Superior temporal gyrus (tissue), 1 donor: Measurements from ENCODE around the gene BCL7A.
"Not testable (repeated sequence)": the region's sequence is repeated elsewhere in the genome, so short reads cannot be mapped to it uniquely, and the experiment has no call there.

Source experiments
- DNase-seq: peaks from one replicate; pipeline ENCODE4 v3.0.0-alpha.2; 2016; ENCODE audit errors: extremely low spot score

The BCL7A gene

GRCh38 chr12:122021822-122022392, at the start of gene BCL7A:
BCL7A (plus strand) TSS chr12:122021884; CDS start chr12:122022092, 208 bp downstream.
- DNase-seq: peak; percentile 67

GRCh38 chr12:121974026-121974985, 47.4 kb upstream of the BCL7A start:
- no peak for DNase-seq

- DNase-seq: no peak
Observed at GRCh38 chr12:121975021-121975420, 46.7 kb upstream of the BCL7A start.

DNA sequence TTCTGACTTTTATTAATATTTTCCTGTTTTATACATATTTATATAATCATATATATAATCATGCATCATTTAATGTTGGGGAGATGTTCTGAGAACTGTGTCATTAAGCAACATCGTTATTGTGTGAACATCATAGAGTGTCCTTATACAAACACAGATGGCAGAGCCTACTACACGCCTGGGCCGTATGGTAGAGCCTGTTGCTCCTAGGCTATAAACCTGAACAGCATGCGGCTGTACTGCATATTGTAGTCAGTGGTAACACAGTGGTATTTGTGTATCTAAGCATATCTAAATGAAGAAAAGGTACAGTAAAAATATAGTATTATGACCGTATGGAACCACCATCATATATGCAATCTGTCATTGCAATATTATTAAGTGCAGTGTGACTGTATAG, 44.7 kb upstream of the BCL7A start:
- DNase-seq: no peak

DNA sequence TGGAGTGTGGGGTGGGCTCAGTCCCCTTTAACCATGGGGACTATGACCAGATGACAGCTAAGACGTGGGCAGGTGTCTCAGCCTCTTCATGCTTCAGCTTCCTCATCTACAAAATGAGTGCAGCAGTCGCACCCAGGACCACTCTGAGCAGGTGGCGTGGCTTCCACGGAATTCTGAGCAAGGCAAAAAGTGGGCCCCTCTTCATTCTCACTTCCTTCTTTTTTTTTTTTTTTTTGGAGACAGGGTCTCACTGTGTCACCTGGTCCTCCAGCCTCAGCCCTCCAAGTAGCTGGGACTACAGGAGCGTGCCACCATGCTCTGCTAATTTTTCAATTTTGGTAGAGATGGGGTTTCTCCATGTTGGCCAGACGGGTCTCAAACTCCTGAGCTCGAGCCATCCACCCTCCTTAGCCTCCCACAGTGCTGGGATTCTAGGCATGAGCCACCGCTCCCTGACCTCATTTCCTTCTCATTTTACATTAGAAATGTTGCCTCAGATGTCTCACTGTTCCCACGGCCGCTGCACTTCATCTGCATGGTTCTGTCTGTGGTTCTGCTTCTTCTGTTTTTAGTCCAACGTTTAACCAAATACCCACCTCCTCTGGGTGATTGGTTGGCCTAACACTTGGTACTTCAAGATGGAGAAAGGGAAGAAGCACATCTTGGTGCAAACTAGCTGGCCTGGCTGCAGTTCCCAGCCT, 41.3 kb upstream of the BCL7A start:
- DNase-seq: no peak

DNA sequence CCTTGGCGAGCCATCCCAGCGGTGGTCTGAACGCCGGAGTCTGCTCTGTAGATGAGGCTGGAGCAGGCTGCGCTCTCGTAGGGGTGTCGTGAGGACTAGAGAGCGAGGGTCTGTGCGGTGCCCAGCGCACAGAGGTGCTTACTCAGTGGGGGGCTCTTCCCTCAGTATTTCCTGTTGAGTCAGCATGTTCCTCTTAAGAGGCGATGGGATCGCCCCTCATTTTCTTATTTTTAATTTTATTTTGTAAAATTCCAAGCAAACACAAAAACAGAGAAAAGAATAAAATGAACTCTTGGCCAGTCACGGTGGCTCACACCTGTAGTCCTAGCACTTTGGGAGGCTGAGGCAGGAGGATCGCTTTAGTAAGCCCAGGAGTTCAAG, 40.8 kb upstream of the BCL7A start:
- no peak for DNase-seq

DNA sequence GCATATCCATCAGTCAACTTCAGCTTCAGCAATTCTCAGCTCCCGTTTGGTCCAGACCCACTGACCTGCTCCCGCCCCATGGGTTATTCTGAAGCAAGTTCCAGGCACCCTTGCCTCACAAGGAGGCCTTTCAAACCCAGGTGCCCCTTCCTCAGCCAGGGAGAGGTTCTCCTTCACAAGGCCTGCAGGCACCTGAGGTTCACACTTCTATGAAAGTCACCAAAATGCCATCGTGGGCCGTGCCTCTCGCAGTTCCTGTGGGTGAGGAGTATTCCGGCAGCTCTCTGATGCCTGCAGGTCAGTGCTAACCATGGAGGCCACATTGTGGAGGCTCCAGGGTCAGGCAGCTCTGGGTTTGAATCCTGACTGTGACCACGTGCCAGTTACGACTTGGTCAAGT, 40.2 kb upstream of the BCL7A start:
- no peak for DNase-seq

GRCh38 chr12:121982950-121983349, 38.7 kb upstream of the BCL7A start:
- DNase-seq: no peak

DNA sequence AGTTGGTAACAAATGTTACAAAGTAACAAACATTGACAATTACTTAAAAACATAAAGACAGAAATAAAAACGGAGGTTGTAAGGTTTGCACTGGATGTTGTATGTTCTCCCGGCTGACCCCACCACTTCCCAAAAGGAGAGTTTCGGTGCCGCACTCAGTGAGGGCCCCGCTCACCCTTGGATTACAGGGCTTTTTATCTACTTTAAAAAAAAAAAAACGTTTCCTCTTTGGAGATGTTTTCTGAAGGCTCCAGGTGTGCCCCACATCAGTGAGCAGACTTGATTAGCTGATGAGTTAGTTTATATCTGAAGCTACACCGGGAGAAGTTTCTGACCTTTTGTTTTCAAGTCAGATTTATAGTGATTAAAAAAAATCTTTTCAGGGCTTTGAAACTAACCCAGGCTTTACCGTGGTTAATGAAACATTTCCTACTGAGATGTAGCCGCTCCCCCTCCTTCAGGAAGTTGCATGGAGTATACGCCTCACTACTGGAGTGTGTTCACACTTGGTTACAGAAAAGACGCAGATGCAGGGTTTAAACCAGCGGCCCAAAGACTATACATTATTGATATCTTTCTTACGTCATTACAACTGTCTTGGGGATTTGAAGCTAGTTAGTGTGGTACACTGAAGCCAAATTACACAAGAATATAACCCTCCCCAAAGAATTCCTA, 38.0 kb upstream of the BCL7A start:
- no peak for DNase-seq

DNA sequence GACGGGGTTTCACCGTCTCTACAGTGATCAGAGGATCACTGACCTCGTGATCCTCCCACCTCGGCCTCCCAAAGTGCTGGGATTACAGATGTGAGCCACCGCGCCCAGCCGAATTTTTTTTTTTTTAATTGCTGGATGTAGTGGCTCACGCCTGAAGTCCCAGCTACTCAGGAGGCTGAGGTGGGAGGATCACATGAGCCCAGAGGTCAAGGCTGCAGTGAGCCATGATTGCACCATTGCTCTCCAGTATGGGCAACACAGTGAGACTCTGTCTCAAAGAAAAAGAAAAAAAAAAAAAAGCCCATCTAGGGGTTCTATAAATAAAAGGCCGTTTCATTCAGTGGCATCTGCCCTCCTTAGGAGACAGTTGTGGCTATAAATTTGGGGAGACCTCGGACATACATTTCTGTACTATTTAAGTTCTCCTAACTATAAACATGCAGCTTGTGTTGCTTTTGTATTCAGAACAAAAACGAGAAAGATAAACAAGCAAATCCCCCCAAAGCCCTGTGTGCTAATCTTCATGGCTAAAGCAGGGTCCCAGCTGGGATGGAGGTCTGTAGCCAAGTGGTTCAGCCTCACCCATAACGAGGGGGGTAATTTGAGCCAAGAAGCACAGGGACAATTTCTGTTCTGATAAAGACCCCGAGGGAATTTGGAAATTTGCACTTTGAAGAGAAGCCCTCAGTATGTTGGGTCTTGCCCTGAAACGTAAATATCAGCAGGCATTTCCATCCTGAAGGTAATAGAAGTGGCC, 35.0 kb upstream of the BCL7A start:
- no peak for DNase-seq

- DNase-seq: not testable (repeated sequence)
Observed at GRCh38 chr12:121988519-121988918, 33.2 kb upstream of the BCL7A start.

DNA sequence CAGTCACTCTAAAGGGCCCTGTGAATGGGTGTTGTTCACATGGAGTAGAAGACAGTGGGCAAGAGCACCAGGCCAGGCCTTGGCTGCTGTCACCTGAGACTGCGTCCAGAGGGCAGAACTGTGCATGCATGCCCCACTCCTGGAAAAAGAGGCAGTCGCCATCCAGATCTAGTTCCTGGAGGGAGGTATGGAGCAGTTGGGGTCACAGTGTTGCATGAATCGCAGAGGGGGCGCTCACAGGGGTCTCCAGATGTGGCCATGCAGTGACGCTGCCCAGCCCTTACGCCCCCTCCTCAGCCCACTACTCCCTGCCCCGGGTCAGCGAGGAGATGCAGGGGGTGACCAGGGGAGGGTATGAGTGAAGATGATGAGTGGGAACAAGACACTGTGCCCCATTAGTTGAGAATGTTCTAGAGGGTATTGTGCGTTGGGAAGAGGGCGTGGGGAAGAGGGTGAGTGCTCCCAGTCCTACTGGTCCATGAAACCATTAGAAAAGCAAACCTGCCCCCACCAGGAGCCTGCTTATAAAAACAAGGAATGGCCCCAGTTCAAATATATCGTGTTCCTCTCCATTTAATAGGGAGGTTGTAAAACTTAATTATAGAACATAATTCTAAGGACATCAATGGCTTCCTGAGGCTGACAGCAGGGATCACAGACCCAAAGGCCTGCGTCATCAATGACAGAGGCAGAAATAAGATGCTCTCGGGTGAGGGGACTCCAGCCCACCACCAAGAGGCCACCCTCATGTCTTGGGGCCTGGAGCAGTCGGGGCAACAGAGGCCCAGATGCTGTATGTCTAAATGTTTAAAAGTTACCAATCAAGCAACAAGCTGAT, 32.2 kb upstream of the BCL7A start:
- no peak for DNase-seq

DNA sequence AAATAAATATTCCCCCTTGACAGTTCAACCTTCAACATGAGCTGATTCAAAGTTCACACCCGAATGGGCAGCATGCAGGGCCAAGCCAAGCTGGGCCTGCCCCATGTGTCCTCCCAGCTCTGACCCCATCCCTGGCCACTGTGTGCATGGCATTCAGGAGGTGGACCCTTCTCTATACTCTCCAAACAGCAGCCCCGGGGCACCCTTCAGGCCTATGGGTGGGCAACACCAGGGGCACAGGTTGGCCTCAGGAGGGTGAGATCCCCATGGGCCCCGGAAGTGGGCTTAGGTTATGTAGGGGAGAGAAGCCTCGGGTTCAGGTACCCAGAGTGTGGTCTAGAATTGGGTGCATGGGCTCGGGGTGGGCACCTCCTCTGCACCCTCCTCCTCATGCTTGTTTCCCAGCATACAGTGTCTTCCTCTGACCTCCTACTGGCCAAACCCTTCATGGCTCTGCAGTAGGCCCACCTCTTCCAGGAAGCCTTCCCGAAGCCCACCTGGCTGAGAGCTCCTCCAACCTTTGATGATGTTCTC, 31.5 kb upstream of the BCL7A start:
- no peak for DNase-seq

DNA sequence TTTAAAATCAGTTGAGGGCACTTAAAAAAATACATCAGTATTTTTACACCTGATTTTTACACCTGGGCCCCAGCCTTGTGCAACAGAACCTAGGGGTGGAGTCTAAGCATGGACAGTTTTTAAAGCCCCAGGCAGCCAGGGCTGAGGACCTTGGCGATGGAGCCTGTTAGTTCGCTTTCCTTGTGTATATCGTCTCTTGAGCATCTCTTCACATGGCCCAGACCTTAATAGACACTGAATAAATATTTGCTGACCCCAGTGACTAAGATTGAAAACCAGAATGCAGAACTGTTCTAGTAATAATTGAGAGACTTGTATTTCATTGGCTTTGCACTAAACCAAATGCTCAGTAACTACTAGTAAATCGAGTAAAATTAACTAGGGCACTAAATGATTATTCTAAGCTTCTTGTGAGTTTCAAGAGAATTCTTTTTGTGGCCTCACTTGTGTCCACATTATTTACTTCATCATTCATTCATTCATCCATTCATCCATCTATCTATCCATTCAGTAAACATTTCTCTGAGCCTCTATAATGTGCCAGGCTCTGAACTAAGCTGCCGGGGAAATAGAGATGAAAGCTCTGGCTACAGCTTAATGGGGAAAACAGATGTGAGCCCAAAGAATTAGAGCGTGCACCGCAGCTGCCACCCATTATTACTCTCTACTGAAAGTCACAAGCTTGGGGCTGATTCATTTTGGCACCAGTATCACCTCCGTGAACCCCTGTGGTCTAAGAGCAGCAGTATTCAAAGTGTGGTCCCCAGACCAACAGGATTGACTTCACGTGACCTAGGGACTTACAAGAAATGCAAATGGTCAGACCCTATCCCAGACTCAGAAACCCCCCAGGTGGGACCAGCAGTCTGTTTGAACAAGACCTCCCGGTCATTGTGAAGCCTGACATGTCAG, 30.7 kb upstream of the BCL7A start:
- DNase-seq: no peak

- DNase-seq: no peak
Observed at GRCh38 chr12:121992059-121992879, 29.4 kb upstream of the BCL7A start.

DNA sequence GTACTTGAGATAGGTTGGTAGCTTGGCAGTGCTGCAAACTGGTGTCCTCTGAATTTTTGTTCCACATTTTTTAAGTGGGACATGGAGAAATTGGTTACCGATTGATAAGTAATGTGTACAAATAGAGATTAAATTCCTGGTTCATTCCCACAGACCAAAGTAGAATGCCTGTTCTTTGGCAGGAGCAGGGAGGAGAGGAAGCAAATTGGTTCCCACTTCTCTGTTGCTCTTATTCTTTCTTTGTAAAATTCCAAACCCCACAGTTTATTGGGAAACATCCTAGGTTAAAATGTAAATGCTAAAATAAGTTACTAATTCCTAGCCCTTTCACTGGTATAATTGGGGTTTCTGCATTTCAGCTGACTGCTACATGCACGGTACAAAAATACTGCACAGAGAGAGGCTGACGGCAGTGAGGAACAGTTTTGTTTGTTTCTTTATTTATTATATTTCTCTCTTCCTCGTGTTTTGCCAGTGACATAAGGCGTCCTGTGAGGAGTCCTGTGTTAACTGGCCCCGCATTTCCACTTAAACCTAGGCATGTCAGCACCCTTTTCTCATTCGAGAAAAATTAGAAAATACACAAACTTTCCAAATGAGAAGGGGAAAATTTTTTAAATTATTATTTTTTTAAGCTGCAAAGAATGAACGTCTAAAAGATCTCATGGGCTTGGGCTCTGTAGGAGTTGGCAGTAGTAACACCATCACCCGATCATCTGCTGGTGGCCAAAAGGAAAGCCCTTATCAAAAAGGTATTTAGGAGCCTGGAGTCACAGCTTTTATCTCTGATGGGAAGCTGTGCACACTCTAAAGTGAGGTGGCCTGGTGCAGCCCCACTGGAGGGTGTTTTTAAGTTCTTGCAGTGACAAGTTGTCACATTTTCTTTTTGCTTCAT, 25.4 kb upstream of the BCL7A start:
- no peak for DNase-seq

DNA sequence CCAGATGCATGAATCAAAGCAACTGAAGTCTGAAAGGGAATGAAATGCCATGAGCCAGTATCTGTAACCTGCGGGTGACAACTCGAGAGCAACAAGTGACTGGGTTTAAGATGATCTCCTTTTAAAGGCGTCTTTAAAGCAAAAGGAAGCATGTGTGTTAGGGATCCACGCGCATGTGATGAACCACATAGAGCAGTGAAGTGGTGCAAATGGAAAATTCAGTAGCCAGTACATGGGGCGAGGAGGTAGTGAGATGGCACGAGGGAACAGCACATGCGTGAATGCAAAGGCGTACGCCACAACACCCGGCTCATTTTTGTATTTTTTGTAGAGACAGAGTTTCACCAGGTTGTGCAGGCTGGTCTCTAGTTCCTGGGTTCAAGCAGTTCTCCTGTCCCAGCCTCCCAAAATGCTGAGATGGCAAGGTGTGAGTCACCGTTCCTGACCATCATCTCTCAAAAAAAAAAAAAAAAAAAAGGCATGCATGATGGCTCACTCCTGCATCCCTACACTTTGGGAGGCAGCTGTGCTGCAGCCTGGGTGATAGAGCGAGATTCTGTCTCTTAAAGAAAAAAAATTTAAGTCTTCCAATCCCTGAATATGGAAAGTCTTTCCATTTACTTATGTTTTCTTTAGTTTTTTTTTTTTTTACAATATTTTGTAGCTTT, 24.6 kb upstream of the BCL7A start:
- DNase-seq: no peak
